CD4-positive, alpha-beta T cell treated with Interleukin-21 for 1 hour (primary cell): ENCODE data around the gene BANP.
"Not testable (repeated sequence)": the region's sequence is repeated elsewhere in the genome, so short reads cannot be mapped to it uniquely, and the experiment has no call there.

ENCODE experiments used
- DNase-seq: peaks from one replicate; pipeline ENCODE4 v3.0.0-alpha.2; 2020

BANP gene

DNA sequence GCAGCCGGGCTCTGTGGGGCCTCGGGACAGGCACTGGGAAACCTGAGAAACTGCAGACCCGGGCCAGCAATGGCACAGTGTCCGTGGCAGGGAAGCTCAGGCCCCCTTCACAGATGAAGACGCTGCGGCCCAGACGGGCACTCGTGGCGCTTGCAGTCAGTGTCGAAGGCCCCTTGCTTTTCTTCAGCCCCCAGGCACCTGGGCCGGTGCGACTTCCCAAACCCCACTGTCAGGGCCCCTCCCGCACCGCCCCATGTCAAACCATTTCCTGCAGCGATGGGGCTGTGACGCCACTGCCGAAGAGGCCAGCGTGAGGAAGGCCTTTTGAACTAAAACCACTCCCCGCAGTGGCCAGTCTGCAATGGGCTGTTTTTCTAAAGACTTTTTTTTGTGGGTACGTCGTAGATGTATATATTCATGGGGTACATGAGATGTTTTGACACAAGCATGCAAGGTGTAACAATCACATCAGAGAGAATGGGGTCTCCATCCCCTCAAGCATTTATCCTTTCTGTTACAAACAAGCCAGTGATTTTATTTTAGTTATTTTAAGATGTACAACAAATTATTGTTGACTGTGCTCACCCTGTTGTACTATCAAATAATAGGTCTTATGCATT, 159.8 kb downstream of the BANP start:
- not testable (repeated sequence) for DNase-seq

DNA sequence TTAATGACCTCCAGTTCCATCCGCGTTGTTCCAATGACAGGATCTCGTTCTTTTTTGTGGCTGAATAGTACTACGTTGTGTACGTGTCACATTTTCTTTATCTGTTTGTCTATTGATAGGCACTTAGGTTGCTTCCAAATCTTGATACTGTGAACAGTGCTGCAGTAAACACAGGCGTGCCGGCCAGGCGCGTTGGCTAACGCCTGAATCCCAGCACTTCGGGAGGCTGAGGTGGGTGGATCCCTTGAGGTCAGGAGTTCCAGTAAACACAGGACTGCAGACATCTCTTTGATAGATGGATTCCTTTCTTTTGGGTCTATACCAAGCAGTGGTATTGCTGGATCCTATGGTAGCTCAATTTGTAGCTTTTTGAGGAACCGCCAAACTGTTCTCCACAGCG, 160.7 kb downstream of the BANP start:
- DNase-seq, result not testable (repeated sequence)

DNA sequence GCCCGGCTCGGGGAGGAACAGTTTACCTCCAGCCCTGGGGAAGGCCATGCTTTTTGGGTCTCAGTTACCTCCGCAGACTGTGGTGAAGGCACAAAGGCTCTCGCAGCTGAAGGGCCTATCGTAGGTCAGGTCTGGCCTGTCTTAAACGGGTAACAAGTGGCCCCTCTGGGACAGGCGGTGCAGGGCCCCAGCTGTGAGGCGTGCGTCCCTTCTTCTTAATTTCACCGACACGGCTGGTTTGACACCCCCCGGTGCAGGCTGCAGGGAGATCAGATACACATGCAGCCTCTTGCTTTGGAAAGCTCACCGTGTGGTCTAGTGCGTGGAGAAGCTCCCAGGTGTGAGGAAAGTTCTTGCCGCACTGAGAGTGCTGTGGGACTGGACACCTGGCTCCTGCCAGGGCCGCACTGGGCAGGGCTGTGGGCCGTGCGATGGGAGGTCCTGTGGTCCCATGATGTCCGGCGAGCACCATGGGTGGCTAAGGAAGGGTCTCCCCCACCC, 162.4 kb downstream of the BANP start:
- DNase-seq, result no peak

DNA sequence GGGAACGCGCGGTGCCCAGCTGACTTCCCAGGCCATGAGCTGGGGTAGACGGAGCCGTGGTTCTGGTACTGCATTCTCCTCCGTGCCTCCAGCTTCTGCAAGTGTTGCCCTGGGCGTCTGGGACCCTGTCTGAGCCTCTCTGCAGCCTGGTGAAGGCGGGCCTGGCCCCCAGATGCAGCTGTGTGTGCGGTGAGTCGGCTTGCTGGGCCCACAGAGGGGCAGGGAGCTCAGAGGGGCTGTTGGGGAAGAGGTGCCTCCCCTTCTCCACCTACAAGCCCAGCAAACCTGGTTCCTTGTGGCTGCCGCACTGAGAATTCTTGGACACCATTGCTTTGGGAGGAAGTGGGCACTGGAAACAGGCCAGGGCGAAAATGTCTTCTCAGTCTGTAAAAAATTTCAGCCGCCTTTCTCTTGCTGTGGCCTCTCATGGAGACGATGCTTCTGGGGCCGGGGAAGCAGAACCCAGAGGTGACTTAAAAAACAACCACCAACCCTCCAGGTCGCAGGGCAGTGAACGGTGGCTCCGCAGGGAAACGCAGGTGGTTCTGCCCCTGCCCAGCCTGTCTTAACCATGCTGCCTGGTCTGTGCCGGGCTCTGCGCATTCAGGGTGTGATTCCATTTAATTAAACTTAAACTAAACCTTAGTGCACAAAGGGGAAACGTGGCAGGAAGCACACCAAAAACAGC, 163.5 kb downstream of the BANP start:
- not testable (repeated sequence) for DNase-seq

DNA sequence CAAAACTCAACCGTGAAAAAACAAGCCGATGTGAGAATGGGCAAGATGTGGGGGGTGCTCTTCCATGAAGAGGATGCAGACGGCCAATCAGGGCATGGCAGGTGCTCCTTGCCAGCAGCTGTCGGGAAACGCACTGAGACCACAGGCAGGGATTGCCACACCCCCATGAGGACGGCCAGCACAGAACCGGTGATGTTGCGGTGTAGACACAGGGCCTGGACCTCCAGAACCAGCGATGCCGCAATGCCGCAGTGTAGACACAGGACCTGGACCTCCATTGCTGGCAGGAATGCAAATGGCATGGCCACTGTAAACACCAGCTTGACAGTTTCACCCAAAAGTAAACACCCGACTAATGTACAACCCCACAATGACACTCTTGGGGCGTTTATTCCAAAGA, 164.9 kb downstream of the BANP start:
- DNase-seq, result no peak

DNA sequence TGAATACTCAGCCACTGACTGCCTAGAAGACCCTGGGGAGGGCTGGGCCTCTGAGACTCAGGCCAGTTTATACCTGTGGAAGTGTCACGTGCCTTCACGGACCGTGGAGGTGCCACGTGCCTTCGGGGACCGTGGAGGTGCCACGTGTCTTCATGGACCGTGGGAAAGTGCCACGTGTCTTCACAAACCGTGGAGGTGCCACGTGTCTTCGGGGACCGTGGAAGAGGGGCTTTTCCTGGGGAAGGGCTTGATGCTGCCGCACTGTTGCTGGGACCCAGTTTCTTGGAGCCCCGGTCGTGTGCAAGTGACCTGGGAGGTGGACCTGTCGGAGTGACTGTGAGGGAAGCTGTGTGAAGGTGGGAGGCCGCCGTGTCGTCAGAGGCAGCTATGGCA, 166.2 kb downstream of the BANP start:
- DNase-seq, result no peak

DNA sequence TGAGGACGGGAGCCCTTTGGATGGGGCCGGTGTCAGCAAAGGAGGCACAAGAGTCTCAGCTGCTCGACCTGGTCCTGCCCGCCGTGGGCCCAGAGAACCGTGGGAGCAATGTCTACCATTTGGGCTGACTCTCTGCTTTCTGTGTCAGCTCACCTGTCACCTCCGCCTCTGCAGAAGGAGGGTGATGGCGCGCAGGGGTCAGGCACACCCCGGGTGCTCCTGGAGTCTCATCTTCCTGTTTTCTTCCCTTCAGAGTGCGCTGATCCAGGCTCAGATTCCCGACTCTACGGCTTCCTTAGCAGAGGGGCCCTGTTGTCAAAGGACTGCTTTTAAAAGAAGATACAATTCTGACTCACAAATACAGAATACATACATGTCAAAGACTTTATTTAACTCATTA, 167.1 kb downstream of the BANP start:
- DNase-seq, result no peak

DNA sequence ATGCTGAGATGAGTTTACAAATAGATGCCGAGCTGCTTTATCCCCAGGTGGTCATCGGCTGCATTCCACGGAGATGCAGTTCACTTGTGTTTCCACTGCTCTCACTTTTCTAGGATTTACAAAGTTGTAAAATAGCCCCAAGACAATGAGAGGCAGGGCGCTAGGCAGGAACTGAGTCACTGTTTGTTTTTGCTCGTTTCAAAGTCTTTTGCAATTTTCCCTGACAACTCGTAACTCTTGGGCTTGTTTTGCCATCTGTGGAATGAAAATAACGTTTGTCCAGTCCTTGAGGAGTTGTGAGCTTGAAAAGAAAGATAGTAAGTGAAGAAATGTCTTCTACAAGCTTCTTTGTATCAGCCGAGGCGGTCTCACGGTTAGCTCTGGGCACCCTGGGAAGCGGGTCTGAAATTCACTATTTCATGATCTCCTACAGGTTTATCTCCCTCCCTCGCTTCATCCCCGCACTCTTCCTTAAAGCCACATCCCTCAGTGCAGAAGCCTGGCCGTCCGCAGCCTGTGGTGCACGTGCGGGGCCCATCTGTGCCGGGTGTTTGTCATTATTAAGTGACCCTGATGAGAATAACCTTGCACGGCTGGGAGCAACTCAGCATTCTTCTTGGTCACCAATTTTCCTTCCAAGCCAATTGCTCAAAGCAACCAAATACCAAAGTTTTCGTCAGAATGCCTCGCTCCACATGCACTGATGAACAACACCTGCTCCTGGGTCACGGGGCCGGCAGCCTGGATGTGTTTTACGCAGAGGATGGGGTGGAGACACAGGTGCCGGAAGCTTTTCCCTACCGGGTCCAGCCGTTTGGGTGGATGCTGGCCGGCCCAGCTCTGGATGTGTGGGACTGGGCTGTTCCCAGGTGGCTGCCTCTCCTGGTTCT, 167.9 kb downstream of the BANP start:
- not testable (repeated sequence) for DNase-seq

DNA sequence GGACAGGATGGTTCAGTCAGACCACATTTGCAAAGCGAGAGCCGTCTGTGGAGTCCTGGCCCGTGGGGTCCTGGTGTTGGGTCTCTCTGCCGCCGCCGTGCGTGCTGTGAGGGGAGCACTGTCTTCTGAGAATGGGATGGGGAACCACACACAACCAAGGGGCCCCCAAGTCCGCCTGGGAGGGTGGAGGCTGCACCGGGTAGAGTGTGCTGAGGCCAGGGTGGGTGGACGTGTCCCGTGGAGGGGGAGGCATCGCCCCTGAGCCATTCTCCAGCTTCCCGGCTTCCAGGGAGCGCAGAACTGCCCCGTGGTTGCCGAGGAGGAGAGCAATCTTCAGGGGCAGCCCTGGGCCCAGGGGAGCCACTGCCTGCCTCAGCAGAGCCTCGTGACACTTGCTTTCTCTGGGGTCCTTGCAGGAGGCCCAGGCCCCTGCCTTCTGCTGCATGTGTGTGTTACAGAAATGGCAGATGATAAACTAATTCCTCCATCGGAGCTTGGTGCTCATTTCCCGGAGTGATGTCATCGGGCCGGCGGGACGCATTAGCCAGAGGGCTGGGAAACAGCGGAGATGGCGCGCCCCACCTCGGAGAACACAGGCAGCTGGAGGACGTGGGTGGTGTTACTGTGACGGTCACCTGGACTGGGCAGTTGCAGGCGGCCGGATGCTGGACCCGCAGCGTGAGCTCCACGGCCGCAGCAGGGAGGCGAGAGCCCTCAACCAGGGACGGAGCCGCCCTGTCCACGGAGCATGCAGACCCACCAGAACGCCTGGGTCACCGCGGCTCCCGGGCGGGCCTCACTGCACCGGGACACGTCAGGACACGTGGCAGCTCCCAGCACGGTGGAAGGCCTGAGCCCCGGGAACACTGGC, 168.9 kb downstream of the BANP start:
- not testable (repeated sequence) for DNase-seq

DNA sequence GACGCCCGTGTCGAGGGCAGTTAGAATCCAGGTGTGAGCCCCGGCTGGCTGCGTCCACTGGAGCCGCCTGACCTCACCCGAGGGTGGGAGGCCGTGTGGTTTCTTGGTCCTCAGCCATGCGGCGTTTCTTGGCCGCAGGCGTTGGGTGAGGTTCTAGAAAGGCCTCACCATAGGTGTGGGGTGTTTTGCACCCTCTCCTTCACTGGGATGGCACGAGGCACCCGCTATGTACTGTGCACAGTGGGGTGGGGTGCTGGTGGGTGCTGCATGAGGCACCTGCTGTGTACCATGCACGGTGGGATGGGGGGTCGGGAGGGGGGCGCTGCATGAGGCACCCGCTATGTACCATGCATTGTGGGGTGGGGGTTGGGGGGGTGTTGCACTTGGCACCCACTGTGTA, 169.6 kb downstream of the BANP start:
- DNase-seq, result no peak

DNA sequence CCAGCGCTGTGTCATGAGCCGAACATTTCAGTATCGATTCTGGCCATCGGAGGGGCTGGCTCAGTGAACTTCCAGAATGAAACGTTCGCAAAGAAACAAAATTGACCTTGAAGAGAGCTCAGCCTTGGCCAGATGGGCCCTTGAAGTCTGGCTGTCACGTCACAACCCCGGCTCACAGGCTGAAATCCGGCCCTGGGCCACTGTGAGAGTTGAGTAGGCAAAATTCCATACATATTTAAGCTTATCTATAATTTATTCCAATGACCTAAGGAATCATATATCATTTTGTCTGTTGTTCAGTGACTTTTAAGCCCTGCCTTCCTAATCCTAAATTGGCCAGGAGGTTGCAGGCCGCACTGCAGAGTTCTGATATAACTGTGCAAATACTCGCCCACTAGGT, 170.2 kb downstream of the BANP start:
- DNase-seq, result not testable (repeated sequence)

DNA sequence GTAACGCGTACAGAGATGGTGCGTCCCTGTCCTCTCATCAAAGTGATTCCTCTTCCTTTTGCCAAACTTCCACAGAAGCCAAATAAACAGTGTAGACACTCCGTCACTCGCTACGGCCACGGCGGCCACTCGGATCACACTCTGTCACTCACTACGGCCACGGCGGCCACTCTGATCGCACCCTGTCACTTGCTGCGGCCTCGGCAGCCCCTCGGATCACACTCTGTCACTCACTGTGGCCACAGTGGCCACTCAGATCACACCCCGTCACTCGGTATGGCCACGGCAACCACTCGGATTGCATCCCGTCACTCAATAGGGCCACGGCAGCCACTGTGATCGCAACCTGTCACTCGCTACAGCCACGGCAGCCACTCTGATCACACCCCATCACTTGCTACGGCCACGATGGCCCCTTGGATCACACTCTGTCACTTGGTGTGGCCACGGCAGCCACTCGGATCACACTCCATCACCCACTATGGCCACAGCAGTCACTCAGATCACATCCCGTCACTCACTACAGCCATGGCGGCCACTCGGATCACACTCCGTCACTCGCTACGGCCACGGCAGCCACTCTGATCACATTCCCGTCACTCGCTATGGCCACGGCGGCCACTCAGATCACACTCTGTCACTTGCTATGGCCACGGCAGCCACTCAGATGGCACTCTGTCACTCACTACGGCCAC, 170.8 kb downstream of the BANP start:
- DNase-seq, result no peak
